GM21529 (cell line): ENCODE measurements around the gene EPHB6.

Source experiments
- ATAC-seq: cut with Tn5 transposase; IDR thresholded peaks from one replicate; pipeline ENCODE4 v1.9.1; 2021; ENCODE audit not compliant: unreplicated experiment

Gene EPHB6

DNA sequence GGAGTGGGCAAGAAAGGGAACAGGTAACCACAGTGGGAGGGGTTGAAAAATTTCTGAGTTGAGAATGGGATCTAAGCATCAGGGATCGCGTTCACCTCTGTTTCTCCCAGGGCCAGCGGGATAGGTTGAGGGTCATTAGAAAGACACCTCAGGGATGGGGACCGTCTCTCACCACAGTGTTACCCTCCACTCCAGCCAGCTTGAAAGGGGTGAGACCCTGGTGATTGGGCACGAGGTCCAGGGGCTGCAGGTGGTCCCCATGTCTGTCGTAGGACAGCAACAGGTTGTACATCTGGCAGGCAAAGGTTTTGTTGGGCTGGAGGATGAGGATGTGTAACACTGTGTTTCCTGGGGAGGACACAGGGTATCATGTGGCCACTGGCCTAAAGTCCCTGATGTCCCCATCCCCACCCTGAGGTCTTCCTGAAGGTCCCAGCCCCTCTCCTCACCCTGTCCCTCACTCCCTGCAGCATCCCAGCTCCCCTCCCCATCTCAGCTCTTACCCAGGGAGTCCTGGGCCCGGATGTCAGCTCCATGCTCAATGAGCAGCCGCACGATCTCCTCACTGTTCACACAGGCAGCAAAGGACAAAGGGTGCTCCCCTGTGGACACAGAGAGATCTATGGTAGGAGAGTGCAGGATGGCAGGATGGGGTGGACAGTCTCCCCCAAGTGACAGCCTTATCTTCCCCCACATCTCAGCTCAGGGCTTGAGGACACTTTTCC lies 21.5 kb downstream of the EPHB6 start:
- no peak for ATAC-seq

DNA sequence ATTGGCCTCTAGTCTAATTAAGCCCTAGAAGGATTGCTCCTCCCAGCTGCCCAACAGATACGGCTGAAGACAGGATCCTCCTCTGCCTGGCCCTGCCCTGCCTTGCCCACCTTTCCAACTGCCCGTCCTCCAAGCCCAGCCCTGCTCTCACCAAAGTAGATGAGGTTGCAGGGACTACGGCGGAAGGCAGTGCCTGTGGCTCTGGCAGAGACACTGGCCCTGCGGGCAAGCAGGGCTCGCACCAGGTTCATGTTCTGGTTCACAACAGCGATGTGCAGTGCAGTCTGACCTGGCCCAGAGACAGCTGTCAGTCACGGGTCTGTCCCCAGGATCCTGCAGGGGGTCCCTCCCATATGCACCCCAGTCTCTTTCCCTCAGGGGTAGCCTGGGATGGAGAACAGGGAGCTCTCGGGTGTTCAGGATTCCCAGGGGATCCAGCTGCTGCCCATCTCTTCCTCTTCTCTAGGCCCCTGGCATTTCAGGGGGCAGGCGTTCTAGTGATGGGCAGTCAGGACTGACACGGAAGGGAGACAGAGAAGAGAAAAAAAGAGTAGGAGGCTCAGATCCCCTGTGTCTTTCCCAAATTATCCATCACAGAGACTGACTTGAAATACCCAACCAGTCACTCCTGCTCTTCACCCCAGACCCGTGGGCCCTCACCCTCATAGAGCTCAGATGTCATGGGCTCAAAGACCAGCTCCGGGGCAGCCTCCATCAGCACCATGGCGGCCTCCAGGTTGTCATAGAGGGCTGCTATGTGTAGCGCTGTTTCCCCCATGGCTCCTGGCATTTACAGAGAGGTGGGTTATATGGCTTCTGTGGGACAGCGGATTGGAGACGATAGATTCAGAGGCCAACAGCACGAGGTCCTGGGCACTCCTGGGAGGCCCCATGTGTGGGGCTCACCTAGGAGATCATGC lies 22.4 kb downstream of the EPHB6 start:
- ATAC-seq, result no peak

DNA sequence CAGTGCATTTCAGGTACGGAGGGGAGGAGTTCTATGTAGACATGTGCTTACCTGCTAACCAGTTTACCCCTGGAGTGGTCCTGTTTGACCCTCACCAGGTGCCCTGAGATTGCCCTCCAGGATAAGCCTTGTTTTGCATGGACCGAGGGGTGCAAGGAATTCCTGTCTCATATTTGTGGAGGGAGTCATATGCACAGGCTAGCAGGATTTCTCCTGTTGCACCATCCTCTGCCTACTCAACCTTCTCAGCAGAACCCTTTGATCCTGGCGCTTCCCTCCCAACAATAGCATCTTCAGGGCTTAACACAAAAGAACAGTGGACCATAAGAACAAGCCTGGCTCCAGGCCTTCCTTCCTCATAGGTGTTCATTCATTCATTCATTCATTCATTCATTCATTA lies 23.4 kb downstream of the EPHB6 start:
- ATAC-seq, result no peak

DNA sequence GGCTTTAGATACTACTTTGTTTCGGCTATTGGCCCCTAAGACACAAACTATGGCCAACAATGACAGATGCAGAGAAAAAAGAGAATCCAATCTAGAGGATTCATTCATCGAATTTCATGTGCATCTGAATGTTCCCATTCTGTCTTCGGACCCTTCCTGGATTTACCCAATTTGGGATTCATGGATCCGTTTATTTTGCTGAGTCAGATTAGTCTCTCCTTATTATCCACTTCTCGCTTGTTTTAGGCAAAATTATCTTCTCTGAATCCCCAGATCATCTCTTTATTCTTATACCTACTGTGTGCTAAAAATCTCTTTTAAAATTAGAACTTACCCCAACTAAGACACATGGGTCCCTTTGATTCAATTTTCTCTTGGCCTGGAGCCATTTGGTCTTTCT lies 24.2 kb downstream of the EPHB6 start:
- ATAC-seq, result no peak

DNA sequence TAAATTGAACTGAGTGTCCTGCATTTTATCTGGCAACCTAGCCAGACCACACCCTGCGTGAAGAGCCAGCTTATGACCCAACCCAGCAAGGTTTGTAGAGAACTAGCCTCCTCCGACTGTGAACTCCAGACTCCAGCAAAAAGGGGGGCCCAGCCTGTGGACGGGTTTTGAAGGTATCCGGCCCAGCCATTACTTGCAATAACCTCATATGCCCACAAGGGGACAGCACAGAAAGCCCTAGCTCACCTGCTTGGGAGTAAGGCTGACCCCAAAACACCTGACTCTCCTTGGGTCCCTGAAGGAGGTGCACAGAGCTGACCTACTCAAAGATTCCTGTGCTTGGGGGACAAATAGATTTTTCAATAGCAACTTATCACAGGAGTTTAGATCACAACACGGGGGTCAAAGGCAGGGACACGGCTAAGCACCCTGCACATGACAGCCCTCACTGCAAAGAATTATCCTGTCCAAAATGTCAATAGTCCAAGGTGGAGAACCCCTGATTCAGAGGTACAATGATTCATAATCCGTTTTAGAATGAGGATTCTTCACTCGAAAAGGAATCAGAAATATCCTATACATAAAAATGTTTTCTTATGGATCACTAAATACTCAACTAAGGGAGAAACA lies 26.1 kb downstream of the EPHB6 start:
- ATAC-seq, result peak; percentile 61

DNA sequence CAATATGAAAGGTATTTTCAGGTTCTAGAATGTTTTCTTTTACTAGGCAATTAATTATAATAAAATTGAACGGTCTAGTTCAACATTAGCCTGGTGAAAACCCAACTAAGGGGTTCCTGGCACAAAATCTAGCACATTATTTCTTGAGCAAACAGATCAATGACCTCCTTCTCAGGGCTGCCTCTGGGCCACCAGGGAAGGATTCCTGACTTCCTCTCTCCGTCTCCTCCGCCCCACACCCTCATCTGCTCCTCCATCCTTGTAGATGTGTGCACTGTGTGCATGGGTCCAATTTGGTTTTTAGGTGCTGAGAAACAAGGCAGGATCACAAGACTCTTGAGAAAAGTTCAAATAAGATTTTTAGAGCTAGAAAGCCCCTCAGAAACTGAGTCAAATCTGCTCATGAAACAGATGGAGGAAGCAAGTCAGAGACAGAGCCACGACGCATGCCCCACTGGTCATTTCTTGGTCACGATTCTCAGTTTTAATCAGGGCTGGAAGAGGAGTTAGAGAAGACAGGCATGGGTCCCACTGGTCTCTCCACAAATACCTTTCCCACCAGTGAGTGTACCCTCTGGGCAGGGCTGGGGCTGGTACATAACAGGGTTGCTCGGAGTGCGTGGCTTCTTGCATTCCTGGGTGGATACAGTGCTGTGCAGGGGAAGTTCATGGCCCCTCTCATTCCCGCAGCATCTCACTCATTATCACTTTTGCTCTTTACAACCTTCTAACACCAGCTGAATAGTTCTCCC lies 26.9 kb downstream of the EPHB6 start:
- ATAC-seq, result no peak

DNA sequence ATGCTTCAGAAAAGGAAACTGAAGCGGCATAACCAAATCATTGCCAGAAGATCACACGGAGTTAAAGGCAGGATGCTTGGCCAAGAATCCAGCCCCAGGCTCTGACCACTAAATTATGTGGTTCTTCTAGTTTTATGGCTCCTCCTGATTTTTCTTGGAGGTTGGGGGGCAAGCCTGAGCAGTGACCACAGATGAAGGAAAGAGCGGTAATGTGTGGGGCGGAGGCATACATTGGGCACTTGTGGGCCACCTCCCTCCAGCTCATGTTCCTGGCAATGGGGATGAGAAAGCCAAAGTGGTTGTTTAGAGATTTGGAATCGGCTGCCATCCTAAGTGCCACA lies 27.4 kb downstream of the EPHB6 start:
- no peak for ATAC-seq

DNA sequence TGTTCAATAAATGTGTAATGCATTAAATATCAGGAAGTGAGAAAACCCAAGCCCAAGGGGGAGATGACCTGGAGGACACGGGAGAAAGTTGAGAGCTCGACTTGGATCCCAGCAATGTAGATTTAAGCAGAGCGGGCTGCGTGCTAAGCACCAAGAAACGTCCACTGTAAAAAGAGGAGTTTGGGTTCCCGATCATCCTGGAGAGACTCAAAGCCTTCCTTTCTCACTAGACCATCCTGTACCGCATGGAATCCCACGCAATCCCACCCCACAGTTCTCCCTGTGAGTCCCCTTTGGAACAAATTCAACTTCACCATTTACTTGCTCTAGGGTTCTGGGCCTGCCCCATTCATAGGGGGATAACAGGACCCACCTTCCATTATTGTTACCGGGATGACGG lies 28.3 kb downstream of the EPHB6 start:
- ATAC-seq, result no peak

DNA sequence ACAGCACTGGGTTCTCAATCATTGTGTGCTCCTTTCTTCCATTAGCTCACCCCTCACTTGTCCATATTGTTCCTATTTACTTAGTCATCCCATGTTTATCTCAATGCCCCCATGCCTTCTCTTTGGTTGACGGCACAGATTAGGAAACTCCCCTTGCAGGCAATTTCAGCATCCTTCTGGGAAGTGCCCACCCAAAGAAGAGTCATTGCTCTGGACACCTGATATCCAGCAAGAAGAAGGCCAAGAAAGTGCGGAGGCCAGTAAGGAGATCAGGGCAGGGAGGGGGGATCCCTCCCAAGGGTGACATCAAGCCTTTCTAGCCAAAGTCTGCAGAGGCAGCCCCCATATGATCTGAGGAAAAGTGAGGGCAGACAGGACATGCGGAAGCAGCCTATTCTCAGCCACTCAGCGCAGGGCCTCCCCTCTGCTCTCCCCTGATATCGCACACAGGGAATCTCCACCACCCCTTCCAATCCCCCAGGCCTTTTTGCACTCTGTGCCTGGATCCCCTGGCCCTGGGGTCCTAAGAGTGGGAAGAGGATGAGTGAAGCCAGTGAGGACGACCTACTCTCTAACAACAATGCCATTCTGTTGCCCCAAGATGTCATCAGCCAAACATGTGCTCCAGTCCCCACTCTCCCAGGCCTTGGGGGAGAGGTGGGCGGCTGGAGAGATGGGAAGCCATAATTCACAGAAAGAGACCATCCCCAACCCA lies 28.9 kb downstream of the EPHB6 start:
- no peak for ATAC-seq

DNA sequence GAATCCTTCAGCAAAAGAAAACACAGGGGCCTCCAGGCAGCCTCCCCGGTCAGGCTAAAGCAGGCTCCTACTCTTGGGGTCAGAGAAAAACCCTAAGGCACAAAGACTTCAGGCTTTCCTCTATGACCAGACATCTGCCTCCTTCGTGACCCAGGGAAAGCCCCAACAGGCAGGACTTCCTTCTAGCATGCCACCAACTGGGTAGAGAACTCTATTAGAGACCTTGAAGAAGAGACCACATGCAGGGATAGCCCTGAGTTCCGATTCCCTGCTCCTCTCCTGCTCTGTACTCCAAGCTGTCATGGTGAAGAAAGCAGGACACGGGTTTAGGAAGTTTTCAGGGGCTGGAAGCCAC lies 29.4 kb downstream of the EPHB6 start:
- no peak for ATAC-seq

DNA sequence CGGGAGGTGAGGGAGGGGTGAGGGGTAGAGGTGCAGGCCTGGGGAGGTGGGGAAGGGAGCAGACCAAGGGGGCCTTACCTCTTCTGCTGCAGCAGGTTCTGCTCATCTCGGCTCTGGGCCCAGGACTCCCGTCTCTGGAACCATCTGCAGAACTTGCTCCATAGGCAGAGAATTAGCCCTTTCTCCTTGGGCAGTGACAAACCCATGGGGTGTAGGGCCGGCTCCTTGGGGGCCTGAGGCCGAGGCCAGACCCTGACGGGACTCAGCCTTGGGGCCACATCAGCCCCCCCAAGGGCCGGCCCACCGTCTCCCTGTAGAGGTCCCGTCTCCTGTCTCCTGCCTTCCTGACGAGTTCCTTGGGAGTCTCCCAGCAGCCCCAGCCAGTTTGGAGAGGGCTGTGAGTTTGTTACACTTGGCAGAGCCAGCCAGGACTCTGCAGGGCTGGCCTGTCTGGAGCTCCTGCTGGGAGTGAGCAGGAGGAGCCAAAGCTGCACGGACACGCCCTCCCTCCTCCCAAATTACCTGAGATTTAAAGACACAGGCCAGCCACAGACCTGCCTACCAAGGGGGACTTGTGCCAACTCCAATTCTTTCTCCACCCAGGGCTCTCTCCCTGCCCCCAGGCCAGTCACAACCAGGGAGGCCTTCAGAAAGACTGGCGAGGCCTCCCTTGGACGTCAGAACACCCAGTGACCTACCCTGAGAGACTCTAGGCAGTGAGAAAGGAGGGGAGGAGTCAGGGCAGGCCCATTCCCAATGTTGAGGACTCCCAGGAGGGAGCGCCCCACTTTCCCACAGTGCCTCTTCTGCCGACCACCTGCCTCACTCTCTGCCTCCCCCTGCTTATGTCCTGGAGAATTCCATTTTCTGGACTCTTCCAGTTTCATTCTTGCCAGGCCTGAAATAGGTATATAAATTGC lies 30.7 kb downstream of the EPHB6 start, which contains the start of gene TRPV6:
TRPV6 (minus strand) TSS at position 435 of the 920 bp plus-strand sequence.
- ATAC-seq, result no peak

DNA sequence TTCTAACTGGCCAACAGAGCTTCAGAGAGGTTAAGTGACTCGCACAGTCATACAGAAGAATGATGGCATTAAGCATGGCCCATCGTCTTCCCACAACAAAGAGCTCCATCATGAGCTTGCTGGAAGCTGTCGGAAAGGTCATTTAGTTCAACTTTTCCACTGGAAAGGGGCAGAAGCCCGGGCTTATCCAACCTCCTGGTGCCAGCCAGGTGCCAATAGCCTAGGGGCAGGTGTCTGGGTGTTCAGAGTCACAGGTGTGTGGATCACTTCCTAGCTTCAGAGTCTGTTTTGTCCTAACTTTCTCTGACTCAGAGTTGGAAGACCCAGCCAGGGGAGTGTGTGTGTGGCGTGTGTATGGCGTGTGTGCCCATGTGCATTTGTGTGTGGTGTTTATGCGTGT lies 32.0 kb downstream of the EPHB6 start:
- ATAC-seq, result no peak

DNA sequence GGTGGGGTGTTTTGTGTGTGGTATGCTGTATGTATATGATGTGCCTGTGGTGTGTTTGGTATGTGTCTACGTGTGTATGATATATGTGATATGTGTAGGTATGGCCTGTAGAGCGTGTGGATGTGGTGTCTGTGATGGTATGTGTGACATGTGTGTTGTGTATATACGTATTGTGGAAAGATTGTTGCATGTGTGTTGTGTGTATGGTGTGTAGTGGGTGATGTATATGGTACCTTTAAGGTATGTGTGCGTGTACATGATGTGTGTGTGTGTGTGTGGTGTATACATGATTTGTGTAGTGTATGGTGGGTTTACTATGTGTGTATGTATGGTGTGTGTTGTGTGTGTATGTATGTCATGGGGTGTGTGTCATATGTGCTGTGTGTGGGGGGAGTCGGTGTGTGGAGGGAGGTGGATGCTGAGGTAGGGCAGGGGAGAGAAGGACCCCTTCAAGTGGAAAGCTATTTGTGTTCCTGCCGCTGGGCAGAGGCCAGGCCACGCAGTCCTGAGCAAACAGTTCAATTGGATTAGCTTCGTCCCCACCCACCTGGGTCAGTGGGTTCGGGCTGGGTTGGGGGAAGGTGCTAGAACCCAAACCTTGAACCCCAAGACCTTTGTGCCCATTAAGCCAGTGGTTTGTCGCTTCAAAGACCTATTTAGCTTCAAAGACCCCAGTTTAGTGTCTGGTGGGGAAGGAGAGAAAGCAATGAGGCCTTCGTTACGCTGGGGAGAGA lies 32.6 kb downstream of the EPHB6 start:
- ATAC-seq, result no peak

DNA sequence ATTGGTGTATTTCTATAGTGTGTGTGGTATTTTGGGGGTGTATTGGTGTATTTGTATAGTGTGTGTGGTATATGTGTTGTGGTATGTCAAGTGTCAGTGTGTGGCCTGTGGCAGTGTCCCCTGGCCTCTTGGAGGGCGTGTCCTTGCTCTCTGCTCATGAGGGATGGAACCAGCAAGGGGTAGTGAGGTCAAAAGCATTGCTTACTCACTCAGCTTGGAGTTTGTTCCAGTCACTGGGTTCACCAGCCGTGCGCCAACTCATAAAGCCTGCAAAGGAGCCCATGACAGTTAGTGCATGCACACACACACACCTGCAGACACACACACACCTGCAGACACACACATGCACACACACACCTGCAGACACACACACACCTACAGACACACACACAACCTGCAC lies 34.9 kb downstream of the EPHB6 start:
- no peak for ATAC-seq

DNA sequence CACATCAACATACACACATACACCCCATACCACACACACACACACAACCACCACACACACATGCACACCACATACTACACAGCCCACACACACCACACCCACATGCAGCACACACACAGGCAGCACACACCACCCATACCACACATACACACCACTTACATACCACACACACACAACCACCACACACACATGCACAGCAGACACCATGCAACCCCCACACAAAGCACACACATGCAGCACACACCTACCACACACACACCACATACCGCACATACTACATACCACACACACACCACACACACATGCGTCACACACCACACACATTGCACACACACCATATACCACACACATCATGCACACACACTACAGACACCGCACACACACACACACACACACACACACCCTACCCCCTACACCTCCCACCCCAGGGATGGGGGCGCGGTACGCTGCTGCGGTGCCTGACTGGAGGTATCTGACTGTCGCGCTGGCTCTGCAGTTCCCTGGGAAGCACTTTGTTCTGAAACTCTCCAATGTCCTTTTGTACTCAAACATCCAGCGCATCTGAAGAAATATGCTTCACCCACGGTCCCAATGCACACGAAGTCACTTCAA lies 36.1 kb downstream of the EPHB6 start:
- no peak for ATAC-seq

DNA sequence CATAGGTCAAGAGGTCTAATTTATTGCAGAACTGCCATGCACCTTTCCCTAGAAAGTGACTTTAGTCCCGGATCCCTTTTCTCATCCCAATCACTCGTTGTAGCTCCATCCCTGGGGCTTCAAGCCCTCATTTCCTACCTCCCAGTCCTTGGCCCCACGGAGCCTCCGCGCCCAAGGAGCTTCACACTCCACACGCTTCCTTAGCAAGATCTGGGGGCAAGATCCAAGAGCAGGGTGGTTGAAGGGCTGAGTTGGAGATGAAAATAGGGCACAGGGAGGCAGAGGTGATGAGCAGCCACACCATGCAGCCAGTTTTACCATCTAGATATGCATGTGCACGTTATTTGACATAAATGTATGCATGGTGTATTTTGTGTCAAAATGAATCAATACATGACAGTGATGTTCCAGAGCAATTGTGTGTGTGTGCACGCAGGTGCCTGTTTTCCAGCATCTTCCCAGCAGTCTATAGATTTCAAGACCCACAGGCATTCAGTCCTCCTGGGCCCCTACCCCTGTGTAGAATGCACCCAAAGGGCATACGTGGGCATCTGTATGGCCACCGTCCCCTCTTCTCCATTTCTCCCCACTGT lies 36.7 kb downstream of the EPHB6 start:
- no peak for ATAC-seq

DNA sequence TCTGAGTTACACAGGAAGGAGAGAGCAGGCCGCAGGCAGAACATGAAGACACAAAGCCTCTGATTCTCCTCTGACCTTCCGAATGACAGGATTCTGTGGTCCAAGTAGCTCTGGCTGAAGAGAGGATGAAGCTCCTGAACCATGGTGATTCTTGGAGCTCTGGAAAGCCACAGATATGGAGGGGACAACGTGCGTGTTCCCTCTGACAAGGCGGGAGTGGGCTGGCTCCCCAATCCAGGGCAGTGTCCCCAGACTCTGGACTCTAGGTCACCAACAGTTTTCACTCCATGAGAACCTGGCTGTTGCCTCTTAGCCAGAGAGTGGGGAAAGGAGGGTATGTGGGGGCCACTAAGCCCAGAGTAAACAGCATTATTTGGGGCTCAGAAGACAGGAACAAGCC lies 38.1 kb downstream of the EPHB6 start:
- ATAC-seq, result no peak
